CD4-positive, alpha-beta T cell treated with Interleukin-12 subunit alpha and Interleukin-12 subunit beta, for 1 hour (primary cell): ENCODE results near the gene MISFA.
"Not testable (repeated sequence)": the region's sequence is repeated elsewhere in the genome, so short reads cannot be mapped to it uniquely, and the experiment has no call there.

Experiments
- DNase-seq: peaks from one replicate; pipeline ENCODE4 v3.0.0-alpha.2; 2020

MISFA gene

DNA sequence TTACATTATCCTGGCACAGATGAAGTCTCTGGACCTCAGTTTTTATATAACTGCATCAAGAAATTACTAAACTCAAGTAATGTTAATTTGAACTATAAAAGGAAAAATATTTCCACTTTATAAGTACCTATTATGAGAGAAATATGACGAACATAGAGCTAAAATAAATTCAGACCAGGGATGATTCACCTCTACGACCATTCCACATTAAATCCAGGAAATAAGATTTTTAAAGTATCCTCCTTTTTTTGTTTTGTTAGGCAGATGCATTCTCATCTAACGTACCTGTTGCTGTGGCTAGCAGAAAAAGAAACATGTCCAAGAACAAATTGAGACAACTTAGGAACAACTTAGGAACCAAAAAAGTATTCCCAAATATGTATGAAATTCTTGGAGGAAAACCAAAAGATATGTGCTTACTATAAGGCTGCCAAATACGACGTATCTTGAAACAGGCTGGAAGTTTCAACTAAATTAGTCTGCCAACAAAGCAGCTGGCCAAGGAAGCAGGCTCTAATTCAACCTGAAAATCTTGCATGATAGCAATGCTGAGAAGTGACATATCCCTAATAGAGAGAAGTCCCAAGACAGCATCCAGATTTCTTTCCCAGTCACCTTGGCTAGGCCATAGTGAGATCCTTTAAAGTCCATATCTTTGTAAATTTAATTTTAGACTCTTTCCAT is 18.9 kb downstream of the MISFA start:
- no peak for DNase-seq

DNA sequence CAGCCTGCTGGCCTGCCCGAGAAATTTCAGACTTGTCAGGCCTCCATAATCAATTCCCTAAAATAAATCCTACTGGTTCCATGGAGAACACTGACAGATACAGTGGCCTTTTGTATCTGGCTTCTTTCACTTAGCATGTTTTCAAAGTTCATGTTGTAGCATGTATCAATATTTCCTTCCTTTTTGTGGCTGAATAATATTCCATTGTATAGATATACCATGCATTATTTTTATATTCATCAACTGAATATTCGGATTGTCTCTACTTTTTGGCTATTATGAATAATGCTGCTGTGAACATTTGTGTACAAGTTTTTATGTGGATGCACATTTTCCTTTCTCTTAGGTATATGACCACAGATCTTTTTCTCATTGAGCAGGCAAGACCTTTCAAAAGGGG is 24.1 kb downstream of the MISFA start:
- DNase-seq: no peak

DNA sequence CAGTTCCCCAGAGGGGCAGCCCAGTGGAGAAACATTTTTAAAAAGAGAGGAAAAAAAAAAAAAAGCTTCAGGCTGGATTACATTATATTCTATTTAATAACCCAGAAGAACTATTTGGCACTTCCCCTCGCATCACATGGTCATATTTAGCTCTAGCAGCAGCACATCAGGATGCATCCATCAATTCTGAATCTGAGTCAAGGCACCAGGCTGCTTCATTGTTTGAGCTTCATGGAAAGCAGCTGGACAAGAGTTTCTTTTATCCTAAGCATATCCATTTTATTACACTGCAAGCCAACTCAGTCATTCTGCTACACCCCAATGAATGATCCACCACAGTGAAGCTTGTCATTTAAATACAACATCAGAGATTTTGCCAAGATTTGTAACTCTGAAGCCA is 24.6 kb downstream of the MISFA start:
- DNase-seq: no peak

DNA sequence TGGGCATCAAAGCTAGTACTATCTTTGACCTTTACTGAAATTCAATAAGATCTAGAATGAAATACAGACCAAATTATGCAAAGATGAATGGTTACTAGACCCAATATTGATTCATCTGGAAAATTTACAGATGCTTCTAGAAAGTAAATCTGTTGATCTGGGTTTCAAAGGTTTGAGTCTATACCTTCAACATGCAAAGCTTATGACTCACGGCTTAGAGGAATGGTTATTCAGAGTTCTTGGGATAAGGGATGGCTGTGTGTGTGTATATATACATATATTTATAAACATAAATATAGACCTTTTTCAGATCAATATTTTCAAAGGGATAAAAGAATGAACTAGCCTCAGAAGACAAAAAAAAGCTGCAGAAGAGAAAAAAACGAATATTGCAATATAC is 33.3 kb downstream of the MISFA start:
- no peak for DNase-seq

DNA sequence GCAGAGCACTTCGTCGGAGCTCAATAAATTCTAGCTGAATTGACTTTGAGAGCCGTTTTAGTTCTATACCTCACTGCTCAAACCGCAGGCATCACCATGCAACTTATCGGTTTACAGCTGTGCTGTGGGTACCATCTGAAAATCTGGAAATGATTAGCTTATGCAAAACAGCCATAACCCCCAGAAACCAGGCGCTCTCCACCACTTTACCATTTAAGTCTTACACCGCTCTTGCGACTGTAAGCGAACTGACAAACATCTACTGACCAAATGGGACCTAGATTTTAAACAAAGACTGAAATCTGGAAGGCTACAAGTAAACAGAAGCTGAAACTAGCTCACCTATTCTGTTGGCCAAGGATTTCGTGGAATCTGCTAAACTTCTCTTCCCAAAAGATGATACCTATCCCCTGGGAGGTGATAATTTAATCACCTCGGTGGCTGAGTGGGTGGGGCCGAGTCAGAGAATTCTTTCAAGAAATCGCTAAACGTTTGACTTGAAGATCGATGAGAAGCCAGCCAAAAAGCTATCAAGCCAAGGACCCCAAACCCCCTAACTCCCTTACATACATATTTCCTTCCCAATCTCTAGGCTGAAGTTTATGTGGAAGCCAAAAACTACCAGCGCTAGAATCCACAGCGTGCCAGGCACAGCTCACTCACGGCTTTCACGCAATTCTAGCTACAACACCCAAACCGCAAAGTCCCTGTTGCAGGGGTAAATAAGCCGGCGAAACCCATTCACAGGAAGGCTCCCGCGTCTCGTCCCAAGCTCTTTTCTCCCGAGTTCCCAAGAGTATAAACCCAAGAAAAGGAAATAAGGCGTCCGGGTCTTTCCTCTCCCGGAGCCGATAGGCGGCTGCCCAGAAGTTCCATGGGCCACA is 33.9 kb downstream of the MISFA start:
- DNase-seq: peak; percentile 20

DNA sequence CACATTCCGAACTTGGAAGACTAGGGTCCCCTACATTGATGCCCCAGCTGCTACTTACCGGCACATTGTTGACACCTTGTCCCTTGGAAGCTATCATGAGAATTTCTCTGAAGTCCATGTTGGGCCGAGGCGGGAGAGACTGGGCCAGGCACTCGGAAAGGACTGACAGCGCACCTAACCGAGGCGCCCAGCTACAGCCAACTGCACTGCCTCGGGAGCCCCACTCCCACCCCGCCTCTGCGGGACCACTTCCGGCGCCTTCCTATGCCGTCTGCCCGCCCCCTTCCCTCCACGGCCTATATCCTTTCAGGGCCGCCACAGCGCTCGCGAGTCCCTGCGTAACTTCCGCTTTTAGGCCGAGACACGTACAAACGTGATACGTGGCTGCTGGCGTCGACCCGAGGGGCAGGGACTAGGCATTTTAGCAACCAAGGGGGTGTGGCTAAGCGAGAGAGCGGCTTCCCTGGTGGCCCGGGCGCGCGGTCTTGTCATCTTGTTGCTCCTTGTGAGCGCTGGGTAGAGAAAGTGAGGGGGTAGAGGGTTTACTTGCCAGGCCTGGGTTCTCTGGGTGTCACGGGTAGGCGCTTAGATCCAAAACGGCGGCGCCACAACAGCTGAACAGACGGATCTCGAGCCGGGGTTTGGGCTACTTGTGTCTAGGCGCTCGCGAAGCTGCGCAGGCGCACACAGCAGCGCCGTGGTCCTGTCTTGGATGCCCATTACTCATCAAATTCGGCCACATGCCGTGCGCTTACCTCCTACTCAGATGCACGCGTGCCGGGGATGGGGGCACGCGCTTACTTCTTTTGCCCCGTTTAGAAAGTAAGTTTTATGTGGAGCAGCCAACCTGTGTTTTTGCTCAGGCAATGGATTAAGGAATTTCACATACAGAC is 34.8 kb downstream of the MISFA start, which contains the start of gene SPTY2D1:
Gene SPTY2D1, minus strand, starts transcription at position 203 of the 893 bp plus-strand sequence. Its CDS starts 85 bp downstream, at position 118.
- peak; percentile 98 for DNase-seq

DNA sequence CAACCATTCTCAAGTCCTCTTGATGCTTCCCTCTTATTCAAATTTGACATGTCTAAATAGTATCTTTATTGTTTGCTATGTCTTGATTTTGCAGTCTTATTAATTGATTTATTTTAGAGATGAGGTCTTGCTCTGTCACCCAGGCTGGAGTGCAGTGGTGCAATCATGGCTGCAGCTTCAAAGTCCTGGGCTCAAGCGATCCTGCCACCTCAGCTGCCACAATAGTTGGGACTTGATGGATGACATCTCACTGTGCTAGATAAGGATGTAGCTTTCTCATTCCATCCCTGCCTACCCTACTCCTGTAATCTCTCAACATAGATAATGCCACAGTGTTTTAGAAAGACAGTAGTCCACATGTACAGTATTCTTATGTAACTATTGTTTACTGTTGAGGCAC is 42.1 kb downstream of the MISFA start:
- DNase-seq: no peak

DNA sequence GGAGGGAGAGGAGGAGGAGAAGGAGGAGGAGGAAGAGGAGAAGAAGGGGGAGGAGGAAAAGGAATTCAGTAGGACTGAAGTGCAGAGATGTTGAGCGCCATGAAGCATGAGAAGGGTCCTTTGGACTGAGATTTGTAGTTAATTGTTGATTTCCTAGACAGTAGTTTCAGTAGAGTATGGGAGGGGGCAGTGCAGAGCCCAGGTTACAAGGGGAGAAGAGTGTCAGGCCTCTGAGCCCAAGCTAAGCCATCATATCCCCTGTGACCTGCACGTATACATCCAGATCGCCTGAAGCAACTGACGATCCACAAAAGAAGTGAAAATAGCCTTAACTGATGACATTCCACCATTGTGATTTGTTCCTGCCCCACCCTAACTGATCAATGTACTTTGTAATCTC is 43.4 kb downstream of the MISFA start:
- not testable (repeated sequence) for DNase-seq

DNA sequence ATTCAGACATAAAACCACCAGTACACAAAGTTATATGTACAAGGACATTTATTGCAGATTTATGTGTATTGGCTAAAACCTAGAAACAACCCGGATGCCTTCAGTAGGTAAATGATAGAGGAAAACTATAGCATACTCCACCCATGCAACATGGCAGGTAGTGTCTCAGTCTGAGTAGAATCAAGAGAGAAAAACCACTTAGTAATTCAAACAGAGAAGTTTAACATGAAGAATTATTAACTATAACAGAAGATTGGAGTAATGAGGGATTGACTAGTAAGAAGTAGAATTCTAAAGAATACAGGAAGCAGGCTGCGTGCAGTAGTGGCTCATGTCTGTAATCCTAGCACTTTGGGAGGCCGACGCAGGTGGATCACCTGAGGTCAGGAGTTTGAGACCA is 50.8 kb downstream of the MISFA start:
- no peak for DNase-seq

DNA sequence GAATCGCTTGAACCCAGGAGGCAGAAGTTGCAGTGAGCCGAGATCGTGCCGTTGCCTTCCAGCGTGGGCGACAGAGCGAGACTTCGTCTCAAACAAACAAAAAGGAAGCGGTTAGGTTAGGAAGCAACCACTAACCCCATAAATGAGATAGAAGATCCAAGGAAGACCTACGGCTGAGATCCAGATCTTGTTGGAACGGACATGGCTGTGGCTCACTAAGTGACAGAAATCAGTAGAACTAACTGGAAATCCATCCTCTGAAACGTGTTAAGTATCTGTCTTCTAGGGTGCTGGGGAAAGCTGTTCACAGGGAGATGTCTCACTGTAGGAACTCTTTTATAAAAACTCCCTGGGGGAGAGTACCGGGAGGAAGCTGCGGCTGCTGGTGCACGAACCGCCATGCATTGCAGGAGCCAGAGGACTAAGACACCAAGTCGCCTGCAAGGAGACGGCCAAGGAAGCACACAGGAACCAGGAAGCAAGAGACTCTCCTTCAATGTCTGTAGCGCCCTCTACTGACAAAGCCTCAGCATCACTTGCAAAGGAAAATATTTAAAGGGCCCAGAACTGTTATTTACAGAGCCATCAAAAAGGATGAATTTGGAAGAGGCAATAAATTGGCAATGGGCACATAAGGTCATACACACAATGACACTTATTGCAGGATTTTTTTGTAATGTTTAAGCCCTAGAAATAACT is 51.4 kb downstream of the MISFA start:
- DNase-seq: peak; percentile 61
